ENCODE results near the gene USP35. TPM values are rescaled to one million over a fixed set of nuclear protein-coding genes. Genes with fewer than 3 reads are reported as not detected.
A peak's percentile ranks its signal among the peaks of the same experiment; 100 is the strongest.

USP35 gene, protein sequence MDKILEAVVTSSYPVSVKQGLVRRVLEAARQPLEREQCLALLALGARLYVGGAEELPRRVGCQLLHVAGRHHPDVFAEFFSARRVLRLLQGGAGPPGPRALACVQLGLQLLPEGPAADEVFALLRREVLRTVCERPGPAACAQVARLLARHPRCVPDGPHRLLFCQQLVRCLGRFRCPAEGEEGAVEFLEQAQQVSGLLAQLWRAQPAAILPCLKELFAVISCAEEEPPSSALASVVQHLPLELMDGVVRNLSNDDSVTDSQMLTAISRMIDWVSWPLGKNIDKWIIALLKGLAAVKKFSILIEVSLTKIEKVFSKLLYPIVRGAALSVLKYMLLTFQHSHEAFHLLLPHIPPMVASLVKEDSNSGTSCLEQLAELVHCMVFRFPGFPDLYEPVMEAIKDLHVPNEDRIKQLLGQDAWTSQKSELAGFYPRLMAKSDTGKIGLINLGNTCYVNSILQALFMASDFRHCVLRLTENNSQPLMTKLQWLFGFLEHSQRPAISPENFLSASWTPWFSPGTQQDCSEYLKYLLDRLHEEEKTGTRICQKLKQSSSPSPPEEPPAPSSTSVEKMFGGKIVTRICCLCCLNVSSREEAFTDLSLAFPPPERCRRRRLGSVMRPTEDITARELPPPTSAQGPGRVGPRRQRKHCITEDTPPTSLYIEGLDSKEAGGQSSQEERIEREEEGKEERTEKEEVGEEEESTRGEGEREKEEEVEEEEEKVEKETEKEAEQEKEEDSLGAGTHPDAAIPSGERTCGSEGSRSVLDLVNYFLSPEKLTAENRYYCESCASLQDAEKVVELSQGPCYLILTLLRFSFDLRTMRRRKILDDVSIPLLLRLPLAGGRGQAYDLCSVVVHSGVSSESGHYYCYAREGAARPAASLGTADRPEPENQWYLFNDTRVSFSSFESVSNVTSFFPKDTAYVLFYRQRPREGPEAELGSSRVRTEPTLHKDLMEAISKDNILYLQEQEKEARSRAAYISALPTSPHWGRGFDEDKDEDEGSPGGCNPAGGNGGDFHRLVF
- 2.9 TPM for polyA plus RNA-seq (2012; ENCODE audit: low read depth, missing spikeins)

DNA sequence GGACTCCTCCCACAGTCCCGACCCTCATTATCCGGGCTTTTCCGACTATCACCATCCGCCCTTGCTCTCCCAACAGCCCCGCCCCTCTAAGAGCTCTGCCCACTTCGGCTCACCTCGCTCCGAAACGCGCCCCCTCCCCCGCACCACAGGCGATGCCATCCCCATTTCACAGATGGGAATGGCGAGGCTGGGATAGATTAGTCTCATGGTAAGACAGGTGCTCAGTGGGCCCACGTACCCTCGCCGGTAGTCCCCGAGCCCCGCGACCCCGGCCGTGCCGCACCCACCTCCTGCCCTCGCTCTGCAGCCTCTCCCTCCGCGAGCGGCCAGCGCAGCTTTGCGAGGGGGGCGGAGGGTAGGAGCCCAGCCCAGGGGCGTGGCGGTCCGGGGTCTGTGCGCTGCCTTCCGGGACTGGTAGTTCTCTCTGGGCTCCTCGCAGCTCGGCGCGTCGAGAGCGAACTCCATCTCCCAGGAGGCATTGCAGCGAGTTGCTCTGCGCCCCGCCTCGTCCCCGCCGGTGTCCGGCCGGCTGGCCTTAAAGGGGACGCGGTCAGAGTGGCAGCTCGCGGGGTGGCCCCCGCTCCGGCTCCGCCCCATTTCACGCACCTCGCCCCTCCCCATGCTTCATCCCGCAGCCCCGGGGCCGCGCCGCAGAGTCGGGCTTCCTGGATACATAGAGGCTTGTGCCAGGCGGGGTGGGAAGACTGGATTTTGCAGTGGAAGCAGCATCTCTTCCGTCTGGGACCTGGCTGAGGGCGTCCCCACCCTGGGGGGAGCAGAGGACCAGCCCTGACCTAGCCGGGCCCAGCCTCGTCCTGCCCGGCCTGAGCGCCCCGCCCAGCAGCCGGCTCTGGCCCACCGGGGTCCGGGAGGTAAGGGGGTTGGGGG is at the start of gene USP35, which contains the start of gene KCTD21:
Gene USP35 (plus strand): TSS at position 634 of the 888 bp plus-strand sequence. CDS start 7,327 bp downstream, outside the sequence.
Gene KCTD21 (minus strand): TSS at position 341 of the 888 bp plus-strand sequence. CDS start 14,072 bp downstream, outside the sequence.
- FAIRE-seq (peak; percentile 98), DNase-seq (ENCODE audit: insufficient read length, low spot score) (peak; percentile 99)
- no peak for TF ChIP-seq POLR2A (IDR thresholded peaks at IDR 0.05; ENCODE audit: low read depth, low read length)
- TF ChIP-seq TAF1 (IDR thresholded peaks at IDR 0.05; ENCODE audit: low read depth, low read length): 0 out of 2 replicates have a peak, but pooled peaks have one; percentile 27
- peak; percentile 52; the same call in 1 of the 2 replicates for TF ChIP-seq POLR2AphosphoS5 (IDR thresholded peaks at IDR 0.05; ENCODE audit: low read depth, low read length)

- TF ChIP-seq POLR2A (IDR thresholded peaks at IDR 0.05; ENCODE audit: low read depth, low read length): peak; percentile 91
- TF ChIP-seq TAF1 (IDR thresholded peaks at IDR 0.05; ENCODE audit: low read depth, low read length): peak; percentile 91
- TF ChIP-seq POU2F2 (IDR thresholded peaks at IDR 0.05; ENCODE audit: low read depth, low read length): no peak
- peak; percentile 90 for TF ChIP-seq POLR2AphosphoS5 (IDR thresholded peaks at IDR 0.05; ENCODE audit: low read depth, low read length)
- TF ChIP-seq SPI1 (IDR thresholded peaks at IDR 0.05; ENCODE audit: low read depth, low read length): no peak
- no peak for TF ChIP-seq PAX5 (IDR thresholded peaks at IDR 0.05; ENCODE audit: insufficient read depth, low read length, severe bottlenecking)
- peak; percentile 95 for FAIRE-seq
Observed at GRCh38 chr11:78139422-78140391, 49.0 kb upstream of the USP35 start, which contains the start of gene ALG8. ALG8 (minus strand) TSS chr11:78139626; CDS start chr11:78139588, 38 bp downstream.

DNA sequence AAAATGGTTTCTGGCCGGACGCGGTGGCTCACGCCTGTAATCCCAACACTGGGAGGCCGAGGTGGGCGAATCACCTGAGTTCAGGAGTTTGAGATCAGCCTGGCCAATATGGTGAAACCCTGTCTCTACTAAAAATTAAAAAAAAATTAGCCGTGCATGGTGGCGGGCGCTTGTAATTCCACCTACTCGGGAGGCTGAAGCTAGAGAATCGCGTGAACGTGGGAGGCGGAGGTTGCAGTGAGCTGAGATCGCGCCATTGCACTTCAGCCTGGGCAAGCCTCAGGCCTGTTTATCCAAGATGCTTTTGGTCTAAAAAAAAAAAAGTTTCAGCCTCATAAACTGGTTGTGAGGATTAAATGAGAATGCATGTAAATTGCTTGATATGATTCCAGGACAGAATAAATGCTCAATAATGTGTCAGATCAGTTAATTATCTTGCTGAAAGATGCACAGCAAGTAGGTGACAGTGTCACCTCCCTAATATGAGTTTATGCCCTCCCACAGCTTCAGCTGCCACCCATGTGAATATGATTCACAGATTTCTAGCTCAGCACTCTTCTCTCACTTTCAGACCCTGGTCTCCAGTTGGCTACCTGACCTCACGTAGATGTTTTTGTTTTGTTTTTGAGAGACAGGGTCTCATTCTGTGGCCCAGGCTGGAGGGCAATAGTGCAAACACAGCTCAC is 48.2 kb upstream of the USP35 start:
- TF ChIP-seq PAX5 (IDR thresholded peaks at IDR 0.05; ENCODE audit: insufficient read depth, low read length, severe bottlenecking) (no peak), POLR2A (IDR thresholded peaks at IDR 0.05; ENCODE audit: low read depth, low read length) (no peak), POLR2AphosphoS5 (IDR thresholded peaks at IDR 0.05; ENCODE audit: low read depth, low read length) (no peak), POU2F2 (IDR thresholded peaks at IDR 0.05; ENCODE audit: low read depth, low read length) (no peak), SPI1 (IDR thresholded peaks at IDR 0.05; ENCODE audit: low read depth, low read length) (no peak), TAF1 (IDR thresholded peaks at IDR 0.05; ENCODE audit: low read depth, low read length) (no peak)
- FAIRE-seq (peak; percentile 23), DNase-seq (ENCODE audit: insufficient read length, low spot score) (no peak)

More at GRCh38 chr11:78139422-78140391, 49.0 kb upstream of the USP35 start, which contains the start of gene ALG8:
- DNase-seq (ENCODE audit: insufficient read length, low spot score): peak; percentile 91

GRCh38 chr11:78145511-78146025 is 43.2 kb upstream of the USP35 start:
- FAIRE-seq (no peak), DNase-seq (ENCODE audit: insufficient read length, low spot score) (no peak)
- TF ChIP-seq POU2F2 (IDR thresholded peaks at IDR 0.05; ENCODE audit: low read depth, low read length) (no peak), PAX5 (IDR thresholded peaks at IDR 0.05; ENCODE audit: insufficient read depth, low read length, severe bottlenecking) (no peak), TAF1 (IDR thresholded peaks at IDR 0.05; ENCODE audit: low read depth, low read length) (no peak), SPI1 (IDR thresholded peaks at IDR 0.05; ENCODE audit: low read depth, low read length) (no peak), POLR2AphosphoS5 (IDR thresholded peaks at IDR 0.05; ENCODE audit: low read depth, low read length) (no peak), POLR2A (IDR thresholded peaks at IDR 0.05; ENCODE audit: low read depth, low read length) (no peak)

DNA sequence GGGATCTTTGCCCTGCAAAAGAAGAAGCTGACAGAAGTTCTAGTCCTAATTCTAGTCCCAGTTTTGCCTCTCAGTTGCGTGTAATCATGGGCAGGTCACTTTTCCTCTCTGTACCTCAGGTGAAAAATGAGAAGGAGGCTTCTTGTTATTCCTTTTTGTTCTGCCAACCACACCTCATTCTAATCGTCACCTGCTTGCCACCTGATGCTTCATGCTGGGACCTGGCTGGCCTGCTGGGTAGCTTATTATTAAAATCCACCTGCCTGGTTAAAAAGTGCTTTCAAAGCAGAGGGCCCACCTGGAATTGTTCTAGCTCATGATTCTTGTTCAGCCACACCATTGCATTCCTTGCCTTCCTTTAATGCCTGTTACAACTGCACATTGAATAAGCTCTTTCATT is 40.9 kb upstream of the USP35 start:
- FAIRE-seq (no peak), DNase-seq (ENCODE audit: insufficient read length, low spot score) (no peak)
- TF ChIP-seq TAF1 (IDR thresholded peaks at IDR 0.05; ENCODE audit: low read depth, low read length): no peak
- no peak for TF ChIP-seq SPI1 (IDR thresholded peaks at IDR 0.05; ENCODE audit: low read depth, low read length)
- TF ChIP-seq POLR2A (IDR thresholded peaks at IDR 0.05; ENCODE audit: low read depth, low read length): no peak
- no peak for TF ChIP-seq PAX5 (IDR thresholded peaks at IDR 0.05; ENCODE audit: insufficient read depth, low read length, severe bottlenecking)
- TF ChIP-seq POLR2AphosphoS5 (IDR thresholded peaks at IDR 0.05; ENCODE audit: low read depth, low read length): no peak
- no peak for TF ChIP-seq POU2F2 (IDR thresholded peaks at IDR 0.05; ENCODE audit: low read depth, low read length)

- TF ChIP-seq POU2F2 (IDR thresholded peaks at IDR 0.05; ENCODE audit: low read depth, low read length): no peak
- TF ChIP-seq POLR2AphosphoS5 (IDR thresholded peaks at IDR 0.05; ENCODE audit: low read depth, low read length): no peak
- TF ChIP-seq POLR2A (IDR thresholded peaks at IDR 0.05; ENCODE audit: low read depth, low read length): no peak
- TF ChIP-seq SPI1 (IDR thresholded peaks at IDR 0.05; ENCODE audit: low read depth, low read length): no peak
- no peak for TF ChIP-seq TAF1 (IDR thresholded peaks at IDR 0.05; ENCODE audit: low read depth, low read length)
- no peak for TF ChIP-seq PAX5 (IDR thresholded peaks at IDR 0.05; ENCODE audit: insufficient read depth, low read length, severe bottlenecking)
- FAIRE-seq (no peak), DNase-seq (ENCODE audit: insufficient read length, low spot score) (no peak)
Observed at GRCh38 chr11:78149646-78150045, 39.1 kb upstream of the USP35 start.

DNA sequence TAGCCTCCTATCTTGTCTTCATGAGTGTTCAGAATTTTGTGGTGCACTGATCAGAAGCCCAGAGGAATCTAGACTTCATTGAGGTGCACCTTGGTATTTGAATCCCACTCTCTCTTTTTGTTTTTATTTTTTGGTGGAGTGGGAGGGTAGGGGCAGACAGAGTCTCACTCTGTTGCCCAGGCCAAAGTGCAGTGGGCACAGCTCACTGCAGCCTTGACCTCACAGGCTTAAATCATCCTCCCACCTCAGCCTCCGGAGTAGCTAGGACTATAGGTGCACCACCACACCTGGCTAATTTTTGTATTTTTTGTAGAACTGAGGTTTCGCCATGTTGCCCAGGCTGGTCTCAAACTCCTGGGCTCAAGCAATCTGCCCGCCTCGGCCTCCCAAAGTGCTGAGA is 38.4 kb upstream of the USP35 start:
- FAIRE-seq (no peak), DNase-seq (ENCODE audit: insufficient read length, low spot score) (no peak)
- no peak for TF ChIP-seq SPI1 (IDR thresholded peaks at IDR 0.05; ENCODE audit: low read depth, low read length)
- TF ChIP-seq POU2F2 (IDR thresholded peaks at IDR 0.05; ENCODE audit: low read depth, low read length): no peak
- TF ChIP-seq POLR2AphosphoS5 (IDR thresholded peaks at IDR 0.05; ENCODE audit: low read depth, low read length): no peak
- no peak for TF ChIP-seq TAF1 (IDR thresholded peaks at IDR 0.05; ENCODE audit: low read depth, low read length)
- no peak for TF ChIP-seq POLR2A (IDR thresholded peaks at IDR 0.05; ENCODE audit: low read depth, low read length)
- no peak for TF ChIP-seq PAX5 (IDR thresholded peaks at IDR 0.05; ENCODE audit: insufficient read depth, low read length, severe bottlenecking)

Measured in GM12891 (cell line).